ENCODE measurements around the gene PIGU. TPM values are rescaled to one million over a fixed set of nuclear protein-coding genes. Genes with fewer than 3 reads are reported as not detected.
"Not testable (repeated sequence)": the region's sequence is repeated elsewhere in the genome, so short reads cannot be mapped to it uniquely, and the experiment has no call there.

The PIGU gene
- total RNA-seq, result 8.3 and 9.0 TPM in 2 replicates

GRCh38 chr20:34676642-34677373 lies at the start of gene PIGU:
Gene PIGU, minus strand, starts transcription at chr20:34677092. Its CDS starts 7 bp downstream, at chr20:34677085.
- Histone ChIP-seq H3K4me1 (ENCODE audit: insufficient read depth, low read length) (peaks cover 9% of the 10 kb centered on the region), H2AFZ (ENCODE audit: low read length) (peak within 1 kb of the TSS; percentile 98), H3K79me2 (ENCODE audit: insufficient read depth, low read length) (peaks cover 17% of the 10 kb centered on the region), H3K4me2 (ENCODE audit: insufficient read depth, low read length) (peak within 1 kb of the TSS; percentile 99), H3K9me3 (ENCODE audit: low read depth, low read length) (no peaks in the 10 kb centered on the region), H3K36me3 (ENCODE audit: insufficient read depth, low read length) (no peaks in the 10 kb centered on the region), H3K4me3 (ENCODE audit: insufficient read depth, low read length) (peak within 1 kb of the TSS; percentile 96), H4K20me1 (ENCODE audit: insufficient read depth, low read length) (no peaks in the 10 kb centered on the region), H3K27ac (ENCODE audit: low read depth, low read length) (peak within 1 kb of the TSS; percentile 58), H3K27me3 (ENCODE audit: insufficient read depth, low read length) (no peaks in the 10 kb centered on the region)
- peak; percentile 98 for DNase-seq (ENCODE audit: insufficient read length, low spot score, missing footprints)
- TF ChIP-seq CTCF (IDR thresholded peaks at IDR 0.05; ENCODE audit: extremely low read depth, low read depth, low read length), result no peak

GRCh38 chr20:34724172-34724571 lies 47.3 kb upstream of the PIGU start:
- H3K4me2 ChIP-seq (ENCODE audit: insufficient read depth, low read length), result no peak overlapping the region
- peaks cover 41% of the 10 kb centered on the region for H3K36me3 ChIP-seq (ENCODE audit: insufficient read depth, low read length)
- H3K27me3 ChIP-seq (ENCODE audit: insufficient read depth, low read length), result no peaks in the 10 kb centered on the region
- no peak overlapping the region for H2AFZ ChIP-seq (ENCODE audit: low read length)
- no peak for TF ChIP-seq CTCF (IDR thresholded peaks at IDR 0.05; ENCODE audit: extremely low read depth, low read depth, low read length)
- H3K4me3 ChIP-seq (ENCODE audit: insufficient read depth, low read length), result no peak overlapping the region
- no peak overlapping the region for H3K27ac ChIP-seq (ENCODE audit: low read depth, low read length)
- peaks cover 9% of the 10 kb centered on the region for H3K4me1 ChIP-seq (ENCODE audit: insufficient read depth, low read length)
- no peaks in the 10 kb centered on the region for H3K79me2 ChIP-seq (ENCODE audit: insufficient read depth, low read length)
- no peaks in the 10 kb centered on the region for H3K9me3 ChIP-seq (ENCODE audit: low read depth, low read length)
- H4K20me1 ChIP-seq (ENCODE audit: insufficient read depth, low read length), result peaks cover 7% of the 10 kb centered on the region
- DNase-seq (ENCODE audit: insufficient read length, low spot score, missing footprints), result no peak

- not testable (repeated sequence) for H4K20me1 ChIP-seq (ENCODE audit: insufficient read depth, low read length); DNase-seq (ENCODE audit: insufficient read length, low spot score, missing footprints); H3K79me2 ChIP-seq (ENCODE audit: insufficient read depth, low read length); H3K9me3 ChIP-seq (ENCODE audit: low read depth, low read length); H3K27ac ChIP-seq (ENCODE audit: low read depth, low read length); H3K4me3 ChIP-seq (ENCODE audit: insufficient read depth, low read length); H3K4me2 ChIP-seq (ENCODE audit: insufficient read depth, low read length); H2AFZ ChIP-seq (ENCODE audit: low read length); H3K27me3 ChIP-seq (ENCODE audit: insufficient read depth, low read length)
- Histone ChIP-seq H3K36me3 (ENCODE audit: insufficient read depth, low read length) (peaks cover 41% of the 10 kb centered on the region), H3K4me1 (ENCODE audit: insufficient read depth, low read length) (peaks cover 14% of the 10 kb centered on the region)
These were observed 45.7 kb upstream of the PIGU start for GRCh38 chr20:34722560-34722959.

- H4K20me1 ChIP-seq (ENCODE audit: insufficient read depth, low read length), result peaks cover 7% of the 10 kb centered on the region
- no peak overlapping the region for H3K27ac ChIP-seq (ENCODE audit: low read depth, low read length)
- peaks cover 24% of the 10 kb centered on the region for H3K36me3 ChIP-seq (ENCODE audit: insufficient read depth, low read length)
- H3K4me2 ChIP-seq (ENCODE audit: insufficient read depth, low read length), result no peak overlapping the region
- no peaks in the 10 kb centered on the region for H3K9me3 ChIP-seq (ENCODE audit: low read depth, low read length)
- peaks cover 20% of the 10 kb centered on the region for H3K4me1 ChIP-seq (ENCODE audit: insufficient read depth, low read length)
- H3K4me3 ChIP-seq (ENCODE audit: insufficient read depth, low read length), result no peak overlapping the region
- no peaks in the 10 kb centered on the region for H3K27me3 ChIP-seq (ENCODE audit: insufficient read depth, low read length)
- no peaks in the 10 kb centered on the region for H3K79me2 ChIP-seq (ENCODE audit: insufficient read depth, low read length)
- DNase-seq (ENCODE audit: insufficient read length, low spot score, missing footprints), result no peak
- no peak overlapping the region for H2AFZ ChIP-seq (ENCODE audit: low read length)
- no peak for TF ChIP-seq CTCF (IDR thresholded peaks at IDR 0.05; ENCODE audit: extremely low read depth, low read depth, low read length)
These were observed 43.4 kb upstream of the PIGU start for GRCh38 chr20:34720266-34720665.

GRCh38 chr20:34719242-34720017 lies 42.5 kb upstream of the PIGU start:
- H3K27me3 ChIP-seq (ENCODE audit: insufficient read depth, low read length); H2AFZ ChIP-seq (ENCODE audit: low read length); H3K79me2 ChIP-seq (ENCODE audit: insufficient read depth, low read length); H3K4me2 ChIP-seq (ENCODE audit: insufficient read depth, low read length); DNase-seq (ENCODE audit: insufficient read length, low spot score, missing footprints); H3K27ac ChIP-seq (ENCODE audit: low read depth, low read length); H3K4me3 ChIP-seq (ENCODE audit: insufficient read depth, low read length); H3K9me3 ChIP-seq (ENCODE audit: low read depth, low read length); H4K20me1 ChIP-seq (ENCODE audit: insufficient read depth, low read length): not testable (repeated sequence)
- Histone ChIP-seq H3K4me1 (ENCODE audit: insufficient read depth, low read length) (peaks cover 21% of the 10 kb centered on the region), H3K36me3 (ENCODE audit: insufficient read depth, low read length) (peaks cover 28% of the 10 kb centered on the region)

All from osteoblast (primary cell).